ENCODE results near the gene SFSWAP.

DNA sequence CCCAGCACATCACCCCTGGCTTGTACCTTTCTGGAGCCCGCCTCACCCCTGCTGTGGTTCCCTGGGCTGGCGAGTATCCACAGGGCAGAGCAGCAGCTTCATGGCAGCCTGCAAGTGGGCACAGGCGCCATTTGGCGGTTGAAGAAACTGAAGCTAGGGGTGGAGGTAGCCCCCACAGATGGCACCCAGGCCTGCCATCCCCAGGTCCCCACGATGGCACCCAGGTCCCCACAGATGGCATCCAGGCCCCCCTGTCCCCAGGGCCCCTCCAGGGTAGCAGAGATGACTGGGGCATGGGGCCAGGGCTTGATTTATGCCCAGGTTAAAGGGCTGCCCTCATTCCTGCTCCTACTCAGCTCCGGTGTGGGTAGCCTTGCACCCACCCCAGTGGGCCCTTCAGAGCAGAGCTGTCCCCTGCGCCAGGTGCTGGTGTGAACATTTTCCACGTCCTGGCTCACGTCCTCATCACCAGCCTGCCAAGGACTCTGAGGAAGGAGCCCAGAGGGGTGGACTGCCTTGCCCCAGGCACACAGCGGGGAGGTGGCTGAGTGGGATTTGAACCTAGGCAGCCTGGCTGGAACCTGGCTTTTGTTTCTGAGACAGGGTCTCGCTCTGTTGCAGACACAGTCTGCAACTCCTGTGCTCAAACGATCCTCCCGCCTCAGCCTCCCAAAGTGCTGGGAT lies 126.0 kb downstream of the SFSWAP start:
- no peak for TF ChIP-seq EZH2 (IDR thresholded peaks at IDR 0.05; ENCODE audit: borderline replicate concordance, insufficient read depth, low read length, poor library complexity, severe bottlenecking)
- no peak for TF ChIP-seq REST (IDR thresholded peaks at IDR 0.05; ENCODE audit: borderline replicate concordance)
- no peak for TF ChIP-seq CTCF (IDR thresholded peaks at IDR 0.05; ENCODE audit: poor library complexity, severe bottlenecking)
- no peak for TF ChIP-seq EP300 (conservative IDR thresholded peaks at IDR 0.05; ENCODE audit: poor library complexity, severe bottlenecking)
- no peak for TF ChIP-seq RAD21 (conservative IDR thresholded peaks at IDR 0.05)
- no peak for TF ChIP-seq SMC3 (conservative IDR thresholded peaks at IDR 0.05; ENCODE audit: poor library complexity)
- TF ChIP-seq MXI1 (conservative IDR thresholded peaks at IDR 0.05; ENCODE audit: poor library complexity, severe bottlenecking): no peak

Data from neural cell (in vitro differentiated cells).